Breast epithelium (tissue), 4 donors: ENCODE measurements around the gene CNTNAP5. TPM values are rescaled to one million over a fixed set of nuclear protein-coding genes. Genes with fewer than 3 reads are reported as not detected.

Experiments used
- DNase-seq, 2 donors: peaks; one replicate each; pipeline ENCODE4 v3.0.0-alpha.2; 2019; ENCODE audit warnings: low spot score in 2 of 2
- H3K27ac ChIP-seq, 2 donors: fragments of 200-600 bp; sonication (generic) in 1 of 2; one replicate each; pipeline ENCODE4 v1.5.1; 2016 to 2019; ENCODE audit warnings: mild to moderate bottlenecking in 1 of 2
- H3K27me3 ChIP-seq, 2 donors: fragments of 200-600 bp; sonication (generic) in 1 of 2; one replicate each; pipeline versions ENCODE4 v1.5.1 to v1.6.0; 2017 to 2019; ENCODE audit warnings: control low read depth in 1 of 2, mild to moderate bottlenecking in 1 of 2
- H3K36me3 ChIP-seq: fragments of 200-600 bp; one replicate; pipeline ENCODE4 v1.5.1; 2019
- H3K4me1 ChIP-seq, 2 donors: fragments of 200-600 bp; sonication (generic); one replicate each; pipeline ENCODE4 v1.5.1; 2016 to 2019; ENCODE audit warnings: control low read depth in 1 of 2
- H3K4me3 ChIP-seq, 3 donors: fragments of 200-600 bp; sonication (generic); 1 replicate in 2 of 3; 2 replicates in 1 of 3; pipeline ENCODE4 v1.5.1; 2016 to 2019; ENCODE audit warnings: mild to moderate bottlenecking in 3 of 3, moderate library complexity in 2 of 3
- H3K9me3 ChIP-seq, 2 donors: fragments of 200-600 bp; sonication (generic) in 1 of 2; one replicate each; pipeline ENCODE4 v1.5.1; 2016 to 2019; ENCODE audit warnings: control low read depth in 1 of 2
- POLR2A ChIP-seq: fragments of 450-650 bp; IDR thresholded peaks from one replicate; pipeline ENCODE4 v1.6.1; 2016; ENCODE audit warnings: antibody characterized with exemption, mild to moderate bottlenecking, moderate library complexity
- POLR2AphosphoS5 ChIP-seq, 3 donors: sonication (generic); formaldehyde crosslinking; IDR thresholded peaks; one replicate each; pipeline ENCODE4 v1.6.1; 2017; ENCODE audit warnings: antibody characterized with exemption in 3 of 3
- intact Hi-C: fragments of 100-400 bp; cut with DNase I; formaldehyde crosslinking; loops from one replicate; pipeline ENCODE4 v1.15.1; 2023; ENCODE audit warnings: low total_unique reads
- total RNA-seq, 3 donors: library from RNA; depleted of rRNA; stranded (reverse); fragments of >200 nt; gene quantifications; one replicate each; pipeline ENCODE4 v1.1.0, GENCODE V29; 2016
- TF ChIP-seq, protein P1 (sequence below), 3 donors: fragments of 450-650 bp; IDR thresholded peaks; one replicate each; pipeline ENCODE4 v1.5.1; 2016 to 2017; ENCODE audit warnings: antibody characterized with exemption in 3 of 3, mild to moderate bottlenecking in 3 of 3, moderate library complexity in 3 of 3

CNTNAP5 gene
- total RNA-seq, 3 donors from 2014 or later: 0.66 TPM; not detected in 2

DNA sequence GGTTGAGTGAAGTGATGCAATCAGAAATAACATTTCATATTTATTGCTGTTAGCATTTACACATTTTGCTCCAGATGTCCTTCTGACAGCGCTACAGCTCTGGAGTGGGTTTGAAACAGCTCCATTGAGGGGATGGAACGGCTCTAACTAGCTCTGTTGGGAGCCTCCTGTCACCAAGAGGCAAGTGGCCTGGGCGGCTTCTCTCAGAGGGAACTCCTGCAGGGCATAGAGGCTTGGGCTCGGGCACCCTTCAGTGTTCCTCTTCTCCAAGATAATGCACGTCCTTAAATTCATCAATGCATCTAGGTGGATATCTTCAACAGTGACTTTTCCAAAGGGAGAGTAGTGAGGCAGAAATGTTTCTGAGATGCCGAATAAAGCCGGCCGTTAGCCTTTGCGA is 122.5 kb downstream of the CNTNAP5 start:
- H3K27me3 ChIP-seq: no peaks in the 10 kb centered on the region
- H3K4me3 ChIP-seq: no peak overlapping the region
- no peaks in the 10 kb centered on the region for H3K9me3 ChIP-seq
- H3K27ac ChIP-seq: no peak overlapping the region
- H3K4me1 ChIP-seq: no peaks in the 10 kb centered on the region
- no peak for TF ChIP-seq POLR2AphosphoS5 (IDR thresholded peaks at IDR 0.05)
- no peak for TF ChIP-seq POLR2A
- H3K36me3 ChIP-seq: no peaks in the 10 kb centered on the region
- intact Hi-C loops: no loop called here
- DNase-seq: no peak

DNA sequence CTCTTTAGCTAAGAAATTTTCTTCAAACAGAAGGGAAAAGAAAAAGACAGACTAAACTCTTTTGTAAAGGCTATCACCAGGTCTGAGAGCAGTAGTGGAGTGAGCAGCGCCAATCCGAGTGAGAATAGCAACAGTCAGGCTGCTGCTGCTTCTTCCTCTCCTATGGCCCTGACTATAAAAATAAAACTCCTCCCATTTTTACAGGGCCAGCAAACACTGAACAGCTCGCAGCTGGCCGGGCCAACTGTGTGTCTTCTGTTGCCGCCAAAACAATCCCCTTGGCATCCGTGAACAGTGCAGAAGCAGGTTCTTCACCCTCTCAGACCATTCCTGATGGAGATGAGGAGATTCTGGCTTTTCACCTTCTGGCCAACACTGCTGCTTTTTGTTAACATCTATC is 124.5 kb downstream of the CNTNAP5 start:
- Histone ChIP-seq H3K4me3 (no peak overlapping the region), H3K9me3 (no peaks in the 10 kb centered on the region), H3K36me3 (no peaks in the 10 kb centered on the region), H3K27ac (no peak overlapping the region), H3K27me3 (no peaks in the 10 kb centered on the region), H3K4me1 (no peaks in the 10 kb centered on the region)
- intact Hi-C loops: no loop called here
- DNase-seq: no peak
- TF ChIP-seq POLR2A (no peak), POLR2AphosphoS5 (IDR thresholded peaks at IDR 0.05) (no peak)
- TF ChIP-seq, protein P1, sequence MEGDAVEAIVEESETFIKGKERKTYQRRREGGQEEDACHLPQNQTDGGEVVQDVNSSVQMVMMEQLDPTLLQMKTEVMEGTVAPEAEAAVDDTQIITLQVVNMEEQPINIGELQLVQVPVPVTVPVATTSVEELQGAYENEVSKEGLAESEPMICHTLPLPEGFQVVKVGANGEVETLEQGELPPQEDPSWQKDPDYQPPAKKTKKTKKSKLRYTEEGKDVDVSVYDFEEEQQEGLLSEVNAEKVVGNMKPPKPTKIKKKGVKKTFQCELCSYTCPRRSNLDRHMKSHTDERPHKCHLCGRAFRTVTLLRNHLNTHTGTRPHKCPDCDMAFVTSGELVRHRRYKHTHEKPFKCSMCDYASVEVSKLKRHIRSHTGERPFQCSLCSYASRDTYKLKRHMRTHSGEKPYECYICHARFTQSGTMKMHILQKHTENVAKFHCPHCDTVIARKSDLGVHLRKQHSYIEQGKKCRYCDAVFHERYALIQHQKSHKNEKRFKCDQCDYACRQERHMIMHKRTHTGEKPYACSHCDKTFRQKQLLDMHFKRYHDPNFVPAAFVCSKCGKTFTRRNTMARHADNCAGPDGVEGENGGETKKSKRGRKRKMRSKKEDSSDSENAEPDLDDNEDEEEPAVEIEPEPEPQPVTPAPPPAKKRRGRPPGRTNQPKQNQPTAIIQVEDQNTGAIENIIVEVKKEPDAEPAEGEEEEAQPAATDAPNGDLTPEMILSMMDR (IDR thresholded peaks at IDR 0.05): no peak

DNA sequence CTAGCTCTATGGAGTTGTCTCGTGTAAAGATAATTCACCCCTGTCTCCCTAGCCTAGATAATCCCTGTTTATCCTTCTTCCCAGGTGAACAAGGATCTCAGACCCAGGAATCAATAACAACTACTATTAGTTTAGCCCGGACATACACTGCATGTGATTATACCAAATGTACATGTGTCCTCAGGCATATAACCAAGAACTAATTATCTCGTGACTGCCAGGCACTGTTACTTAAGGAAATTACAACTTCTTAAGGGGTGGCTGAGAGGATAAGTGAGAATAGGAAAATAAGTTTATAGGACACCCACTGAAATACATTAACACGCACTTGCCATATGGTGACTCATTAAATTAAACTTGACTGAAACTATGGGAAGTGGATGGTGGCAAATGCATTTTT is 126.6 kb downstream of the CNTNAP5 start:
- Histone ChIP-seq H3K4me3 (no peak overlapping the region), H3K36me3 (no peaks in the 10 kb centered on the region), H3K9me3 (no peaks in the 10 kb centered on the region), H3K4me1 (no peaks in the 10 kb centered on the region), H3K27ac (no peak overlapping the region), H3K27me3 (no peaks in the 10 kb centered on the region)
- intact Hi-C loops: no loop called here
- no peak for DNase-seq
- TF ChIP-seq, protein P1 (IDR thresholded peaks at IDR 0.05): no peak
- TF ChIP-seq POLR2AphosphoS5 (IDR thresholded peaks at IDR 0.05) (no peak), POLR2A (no peak)

DNA sequence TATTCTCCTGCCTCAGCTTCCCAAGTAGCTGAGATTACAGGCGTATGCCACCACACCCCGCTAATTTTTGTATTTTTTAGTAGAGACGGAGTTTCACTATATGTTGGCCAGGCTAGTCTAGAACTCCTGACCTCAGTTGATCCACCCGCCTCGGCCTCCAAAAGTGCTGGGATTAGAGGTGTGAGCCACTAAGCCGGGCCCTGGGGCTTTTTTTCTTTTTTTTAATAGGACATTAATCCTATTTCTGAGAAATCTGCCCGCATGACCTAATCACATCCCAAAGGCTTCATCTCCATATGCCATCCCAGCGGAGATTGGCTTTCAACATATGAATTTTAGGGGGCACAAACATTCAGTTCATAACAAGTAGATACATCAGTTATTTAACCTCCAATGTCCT is 128.6 kb downstream of the CNTNAP5 start:
- DNase-seq: no peak
- intact Hi-C loops: no loop called here
- H3K4me1 ChIP-seq: no peaks in the 10 kb centered on the region
- H3K4me3 ChIP-seq: no peak overlapping the region
- H3K9me3 ChIP-seq: no peaks in the 10 kb centered on the region
- no peak for TF ChIP-seq POLR2AphosphoS5 (IDR thresholded peaks at IDR 0.05)
- TF ChIP-seq, protein P1 (IDR thresholded peaks at IDR 0.05): no peak
- no peak for TF ChIP-seq POLR2A
- H3K27ac ChIP-seq: no peak overlapping the region
- no peaks in the 10 kb centered on the region for H3K36me3 ChIP-seq
- H3K27me3 ChIP-seq: no peaks in the 10 kb centered on the region

DNA sequence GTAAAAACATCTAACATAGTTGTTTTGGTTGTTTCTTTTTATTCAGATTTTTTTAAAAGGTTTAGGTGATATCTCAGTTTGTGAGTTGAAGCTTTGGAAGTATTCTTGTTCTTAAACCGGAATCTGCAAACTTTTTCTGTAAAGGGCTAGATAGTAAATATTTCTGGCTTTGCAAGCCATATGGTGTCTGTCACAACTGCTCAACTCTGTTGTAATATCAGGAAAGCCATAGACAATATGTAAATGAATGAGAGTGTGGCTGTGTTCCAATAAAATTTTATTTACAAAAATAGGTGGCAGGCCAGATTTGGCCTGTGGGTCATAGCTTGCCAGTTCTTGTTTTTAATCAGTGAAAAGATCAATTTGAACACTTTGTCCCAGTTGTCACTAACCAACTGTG is 134.1 kb downstream of the CNTNAP5 start:
- DNase-seq: no peak
- H3K27me3 ChIP-seq: no peaks in the 10 kb centered on the region
- no peak overlapping the region for H3K4me3 ChIP-seq
- no peak overlapping the region for H3K27ac ChIP-seq
- intact Hi-C loops: no loop called here
- H3K9me3 ChIP-seq: no peaks in the 10 kb centered on the region
- H3K36me3 ChIP-seq: no peaks in the 10 kb centered on the region
- TF ChIP-seq, protein P1 (IDR thresholded peaks at IDR 0.05): no peak
- TF ChIP-seq POLR2A (no peak), POLR2AphosphoS5 (IDR thresholded peaks at IDR 0.05) (no peak)
- no peaks in the 10 kb centered on the region for H3K4me1 ChIP-seq

DNA sequence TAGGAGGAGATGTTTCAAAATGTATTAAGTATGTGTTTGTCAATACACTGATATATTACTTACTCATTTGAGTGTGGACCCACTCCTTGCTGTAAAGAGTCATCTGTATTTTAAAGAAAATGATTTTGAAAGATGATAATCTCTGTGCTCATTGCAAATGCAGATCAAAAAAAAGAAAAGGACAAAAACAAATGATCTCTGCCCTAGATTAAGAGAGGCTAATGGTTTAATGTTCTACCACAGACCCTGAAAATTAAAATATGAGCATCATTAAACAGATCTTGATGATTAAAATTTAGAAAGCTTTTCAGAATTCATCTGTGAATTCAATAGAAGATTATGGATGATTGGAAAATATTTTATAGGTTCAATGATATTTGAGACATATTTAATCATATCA is 136.5 kb downstream of the CNTNAP5 start:
- no peak for DNase-seq
- intact Hi-C loops: no loop called here
- no peaks in the 10 kb centered on the region for H3K27me3 ChIP-seq
- no peaks in the 10 kb centered on the region for H3K36me3 ChIP-seq
- no peak overlapping the region for H3K4me3 ChIP-seq
- H3K27ac ChIP-seq: no peak overlapping the region
- no peaks in the 10 kb centered on the region for H3K9me3 ChIP-seq
- no peaks in the 10 kb centered on the region for H3K4me1 ChIP-seq
- no peak for TF ChIP-seq POLR2AphosphoS5 (IDR thresholded peaks at IDR 0.05)
- TF ChIP-seq, protein P1 (IDR thresholded peaks at IDR 0.05): no peak
- no peak for TF ChIP-seq POLR2A
